ENCODE data around the gene TGFA.

Gene TGFA

DNA sequence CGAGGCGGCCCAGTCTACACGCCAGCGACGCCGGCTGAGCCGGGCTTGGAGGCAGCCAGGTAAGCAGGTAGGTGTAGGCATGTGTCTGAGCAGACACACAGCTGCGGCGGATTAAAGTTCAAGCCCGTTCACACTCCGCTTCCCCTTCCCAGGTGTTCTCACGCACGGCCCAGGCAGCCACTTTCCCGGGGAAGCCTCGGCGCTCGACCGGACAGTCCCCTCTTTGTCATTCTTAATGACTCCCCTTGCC, 367 bp downstream of the TGFA start:
- peak in 7 of 56 donors; percentile 31 to 64 (median 46) for DNase-seq

DNA sequence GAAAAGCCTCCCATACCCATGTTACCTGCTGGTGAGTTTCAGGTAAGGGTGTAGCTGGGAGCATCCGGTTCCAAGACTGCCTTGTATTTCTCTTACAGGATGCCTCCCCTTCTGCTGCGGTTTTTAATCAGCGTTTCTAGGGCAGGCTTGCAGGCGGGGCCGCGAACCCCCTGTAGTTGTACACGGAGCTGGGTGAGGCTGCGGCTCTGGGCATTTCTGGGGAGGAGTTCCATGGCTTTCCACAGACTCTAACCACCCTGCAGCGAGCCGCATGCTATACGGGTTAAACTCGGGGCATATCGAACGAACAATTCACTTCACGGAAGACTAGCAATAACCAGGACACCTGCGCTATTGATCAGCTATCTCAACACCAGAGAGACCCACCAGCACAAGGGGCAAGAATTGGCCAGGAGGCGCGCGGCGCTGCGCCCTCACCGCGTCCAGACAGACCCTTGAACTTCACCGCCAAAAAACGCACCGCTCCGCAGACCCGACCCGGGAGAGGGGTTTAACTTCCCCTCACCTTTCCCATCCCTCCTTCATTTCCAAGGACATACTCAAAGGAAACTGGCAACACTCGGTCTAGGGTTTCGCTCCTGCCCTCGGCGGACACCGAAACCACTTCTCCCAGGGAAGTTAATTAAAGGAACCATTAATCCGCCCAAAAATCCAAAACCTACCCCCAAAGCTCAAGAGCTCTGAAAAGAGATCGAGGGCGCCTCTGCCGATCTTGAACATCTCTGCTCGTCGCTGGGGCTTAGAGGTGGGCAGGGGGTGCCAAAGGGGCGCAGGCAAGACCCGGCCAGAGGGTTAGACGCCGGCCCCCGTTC, 909 bp downstream of the TGFA start:
- DNase-seq = peak in 2 of 56 donors; percentile 21 to 28

DNA sequence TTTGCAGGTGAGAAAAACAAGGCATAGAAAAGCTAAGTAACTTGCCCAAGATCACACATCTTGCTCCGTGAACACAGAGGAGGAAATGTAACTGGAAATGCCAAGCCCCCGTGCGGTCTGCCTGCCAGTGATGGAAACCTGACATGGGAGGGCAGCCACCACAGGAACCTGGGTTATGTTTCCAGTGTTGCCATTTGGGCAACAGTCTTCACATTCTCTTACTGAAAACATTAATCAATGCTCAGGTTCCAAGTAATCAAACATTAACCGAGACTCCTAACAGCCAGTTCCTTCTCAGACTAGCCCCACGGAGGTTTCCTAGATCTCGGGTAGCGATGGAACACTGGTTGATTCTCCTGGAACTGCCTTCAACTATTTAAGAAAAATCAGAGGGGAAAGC, 2.5 kb downstream of the TGFA start:
- DNase-seq = no peak

DNA sequence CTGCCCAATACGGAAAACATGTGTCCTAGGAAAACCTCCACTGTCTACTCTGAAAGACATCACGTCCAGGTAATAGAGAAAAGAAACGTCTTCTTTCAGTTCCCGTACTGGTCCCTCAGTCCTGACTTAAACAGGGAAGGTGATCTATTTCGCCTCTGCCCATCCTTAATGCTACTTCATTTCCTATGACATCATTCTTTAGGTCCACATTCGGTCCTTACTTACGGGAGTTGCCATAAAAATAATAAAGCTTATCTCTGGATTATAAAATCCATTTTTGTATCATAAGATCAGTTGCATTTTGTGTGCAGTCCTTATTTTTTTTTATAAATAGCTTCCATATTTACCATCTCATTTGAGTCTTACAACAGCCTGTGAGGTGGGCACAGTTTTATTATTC, 3.7 kb downstream of the TGFA start:
- DNase-seq = no peak

DNA sequence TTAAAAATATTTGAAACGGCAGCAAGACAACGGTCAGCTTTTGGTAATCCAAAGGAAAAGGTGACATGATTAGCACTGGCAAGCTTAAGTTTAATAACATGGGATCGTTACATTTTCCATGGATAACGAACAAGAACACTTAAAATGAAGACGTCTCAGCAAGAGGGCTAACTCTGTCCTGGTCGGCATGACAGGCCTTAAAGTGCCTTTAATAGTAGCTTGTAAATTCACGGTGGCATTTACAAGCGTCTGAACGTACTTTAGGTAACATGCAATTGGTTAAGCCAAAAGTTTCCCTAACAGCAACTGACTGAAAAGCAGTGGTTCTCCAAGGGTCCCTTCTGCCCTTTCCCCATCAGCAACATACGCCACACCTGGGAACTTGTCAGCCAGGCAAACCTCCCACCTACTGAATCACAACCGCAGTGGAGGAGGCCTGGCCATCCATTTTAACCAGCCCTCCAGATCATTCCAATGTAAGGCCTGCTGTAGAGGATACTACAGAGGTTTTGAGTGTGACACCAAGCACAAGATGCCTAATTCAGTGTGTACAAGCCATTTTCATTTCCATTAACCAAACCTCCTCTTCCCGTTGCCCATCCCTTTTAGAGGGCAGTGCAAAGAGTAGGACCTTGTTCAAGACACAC, 4.4 kb downstream of the TGFA start:
- no peak for DNase-seq

DNA sequence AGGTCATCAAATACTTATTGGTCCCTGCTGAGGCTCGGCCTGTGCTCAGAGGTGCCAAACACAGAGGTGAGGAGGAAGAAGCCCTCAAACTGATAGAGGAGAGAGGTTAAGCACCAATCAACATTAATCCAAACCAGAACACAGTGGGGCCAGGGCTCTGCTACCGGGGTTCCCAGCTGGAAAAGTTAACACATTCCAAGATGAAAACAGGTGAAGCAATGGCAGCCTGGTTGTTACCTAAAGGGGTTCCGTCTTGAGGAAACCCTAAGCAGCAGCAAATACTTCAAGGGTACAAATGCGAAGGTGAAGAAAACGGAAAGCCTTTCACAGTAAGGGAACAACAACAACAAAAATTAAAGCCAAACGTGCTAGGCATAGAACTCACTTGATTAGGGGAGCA, 5.4 kb downstream of the TGFA start:
- no peak for DNase-seq

DNA sequence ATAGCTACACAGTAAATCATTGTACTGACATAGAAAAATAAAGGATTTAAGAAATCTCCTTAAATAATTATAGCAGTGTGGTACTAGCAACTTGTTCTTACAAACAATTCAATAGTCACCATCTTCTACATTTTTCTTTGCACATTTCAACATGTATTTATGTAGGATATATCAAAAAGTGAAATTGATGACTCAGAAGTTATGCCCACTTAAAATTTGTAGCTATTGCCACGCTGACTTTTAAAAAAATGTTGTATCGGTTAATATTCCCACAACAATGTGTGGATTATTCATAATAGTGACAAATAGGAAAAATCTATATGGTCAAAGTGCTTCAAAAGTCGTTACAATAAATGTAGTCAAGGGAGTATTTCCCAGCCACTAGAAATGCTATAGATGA, 6.7 kb downstream of the TGFA start:
- no peak for DNase-seq

DNA sequence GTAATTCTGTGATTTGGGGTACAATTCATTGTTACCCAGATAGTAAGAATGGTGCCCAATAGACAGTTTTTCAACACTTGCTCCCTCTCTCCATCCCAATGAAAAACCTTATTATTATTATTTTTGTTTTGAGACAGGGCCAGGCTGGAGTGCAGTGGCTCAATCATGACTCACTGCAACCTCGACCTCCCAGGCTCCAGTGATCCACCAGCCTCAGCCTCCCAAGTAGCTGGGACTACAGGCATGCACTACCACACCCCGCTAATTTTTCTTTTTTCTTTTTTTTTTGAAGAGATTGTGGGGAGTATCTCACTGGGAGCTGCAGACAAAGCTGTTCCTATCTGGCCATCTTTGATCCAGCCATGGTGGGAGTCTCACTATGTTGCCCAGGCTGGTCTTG, 7.2 kb downstream of the TGFA start:
- DNase-seq = no peak

DNA sequence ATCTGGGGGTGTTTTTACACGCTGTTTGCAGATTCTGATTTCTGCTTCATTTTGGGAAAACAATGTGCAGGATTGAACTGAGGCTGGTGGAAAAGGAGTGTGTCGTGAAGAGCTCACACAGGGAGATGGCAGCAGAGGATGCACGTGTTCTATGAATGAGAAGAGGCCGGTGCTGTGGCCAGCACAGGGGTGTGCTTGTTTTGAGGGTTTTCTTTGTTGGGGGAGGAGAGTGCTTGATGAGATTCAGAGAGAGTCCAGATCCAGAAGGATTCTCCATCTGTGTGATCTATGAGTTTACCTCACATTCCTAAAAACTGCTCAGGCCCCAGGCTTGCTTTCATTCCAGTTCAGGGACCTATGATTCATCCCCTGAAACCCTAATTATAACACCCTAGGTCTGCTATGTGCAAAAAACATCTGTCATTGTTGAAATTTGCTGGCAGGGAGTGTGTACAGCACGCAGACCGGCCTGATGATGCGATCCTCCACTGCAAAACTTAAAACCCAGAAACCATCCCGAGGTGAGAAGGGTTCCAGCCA, 12.1 kb downstream of the TGFA start:
- DNase-seq = peak in 30 of 56 donors; percentile 13 to 72 (median 42)

DNA sequence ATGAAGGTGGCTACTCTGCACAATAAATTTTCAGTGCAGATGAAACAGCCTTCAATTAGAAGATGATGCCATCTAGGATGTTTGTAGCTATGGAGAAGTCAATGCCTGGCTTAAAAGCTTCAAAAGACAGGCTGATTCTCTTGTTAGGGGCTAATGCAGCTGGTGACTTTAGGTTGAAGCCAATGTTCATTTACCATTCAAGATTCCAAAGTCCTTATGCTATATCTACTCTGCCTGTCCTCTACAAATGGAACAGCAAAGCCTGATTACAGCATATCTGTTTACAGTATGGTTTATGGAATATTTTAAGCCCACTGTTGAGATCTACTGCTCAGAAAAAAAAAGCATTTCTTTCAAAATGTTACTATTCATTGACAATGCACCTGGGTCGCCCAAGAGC, 15.8 kb downstream of the TGFA start:
- DNase-seq = no peak

DNA sequence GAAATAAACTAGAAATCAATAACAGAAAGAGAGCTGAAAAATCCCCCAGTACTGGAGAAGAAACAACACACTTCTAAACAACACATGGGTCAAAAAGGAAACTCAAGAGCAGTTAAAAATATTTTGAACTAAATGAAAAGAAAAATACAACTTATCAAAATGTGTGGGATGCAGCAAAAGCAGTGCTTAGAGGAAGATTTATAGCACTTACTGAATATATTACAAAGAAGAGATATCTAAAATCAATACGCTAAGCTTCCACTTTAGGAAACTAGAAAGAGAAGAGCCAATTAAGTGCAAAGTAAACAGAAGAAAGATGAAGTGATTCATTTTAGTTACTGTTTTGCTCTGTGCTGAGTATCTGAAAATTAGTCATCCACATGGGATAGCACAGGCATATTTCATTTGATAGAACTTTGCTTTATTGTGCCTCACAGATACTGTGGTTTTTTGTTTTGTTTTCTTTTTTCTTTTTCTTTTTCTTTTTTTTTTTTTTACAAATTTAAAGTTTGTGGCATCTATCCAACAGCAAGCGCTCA, 17.0 kb downstream of the TGFA start:
- DNase-seq = no peak

DNA sequence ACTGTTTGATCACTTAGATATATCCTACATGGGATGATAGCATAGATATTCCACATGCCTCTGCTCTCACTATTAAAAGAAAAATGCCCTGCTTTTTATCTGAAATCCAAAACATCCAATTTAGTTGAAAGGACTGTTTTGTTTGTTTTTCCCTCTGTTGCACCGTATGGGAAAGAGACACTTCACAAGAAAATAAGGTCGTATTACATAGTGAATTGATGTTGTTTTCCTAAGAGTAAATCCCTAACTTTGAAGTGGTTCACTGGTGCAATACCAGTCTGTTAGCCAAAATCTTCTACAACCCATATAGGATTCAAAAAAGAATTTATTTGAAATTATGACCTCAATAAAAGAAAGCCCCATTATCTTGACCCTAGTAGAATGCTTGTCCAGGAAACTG, 18.1 kb downstream of the TGFA start:
- DNase-seq = no peak

DNA sequence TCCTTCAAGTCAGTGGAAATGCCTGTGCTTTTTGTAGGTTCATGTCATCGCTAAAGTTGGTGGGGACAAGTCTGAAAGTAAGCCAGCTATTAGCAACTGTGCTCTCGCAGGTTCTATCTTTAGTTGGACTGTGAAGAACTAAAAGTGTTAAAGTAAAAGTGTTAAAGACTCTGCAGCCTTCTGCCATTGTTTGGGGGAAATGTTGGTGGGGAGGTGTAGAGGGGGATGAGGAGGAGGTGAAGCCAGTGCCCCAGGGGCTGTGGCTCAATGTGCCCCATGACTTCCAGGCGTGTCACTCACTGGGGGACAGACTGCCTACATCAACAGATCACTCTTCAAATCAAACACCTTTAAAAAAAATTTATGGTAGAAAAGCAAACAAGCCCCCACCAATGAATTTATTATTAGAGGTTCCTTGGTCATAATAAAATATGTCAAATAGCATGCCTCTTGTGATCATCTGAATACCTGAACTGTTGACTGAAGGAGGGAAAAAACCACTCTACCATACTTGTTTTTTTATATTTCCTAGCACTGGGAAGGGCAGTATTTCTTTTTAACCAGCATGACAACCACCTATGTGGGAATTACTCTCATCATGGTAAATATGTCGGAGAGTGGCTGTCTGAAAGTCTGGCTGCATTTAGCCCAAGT, 19.3 kb downstream of the TGFA start:
- no peak for DNase-seq

DNA sequence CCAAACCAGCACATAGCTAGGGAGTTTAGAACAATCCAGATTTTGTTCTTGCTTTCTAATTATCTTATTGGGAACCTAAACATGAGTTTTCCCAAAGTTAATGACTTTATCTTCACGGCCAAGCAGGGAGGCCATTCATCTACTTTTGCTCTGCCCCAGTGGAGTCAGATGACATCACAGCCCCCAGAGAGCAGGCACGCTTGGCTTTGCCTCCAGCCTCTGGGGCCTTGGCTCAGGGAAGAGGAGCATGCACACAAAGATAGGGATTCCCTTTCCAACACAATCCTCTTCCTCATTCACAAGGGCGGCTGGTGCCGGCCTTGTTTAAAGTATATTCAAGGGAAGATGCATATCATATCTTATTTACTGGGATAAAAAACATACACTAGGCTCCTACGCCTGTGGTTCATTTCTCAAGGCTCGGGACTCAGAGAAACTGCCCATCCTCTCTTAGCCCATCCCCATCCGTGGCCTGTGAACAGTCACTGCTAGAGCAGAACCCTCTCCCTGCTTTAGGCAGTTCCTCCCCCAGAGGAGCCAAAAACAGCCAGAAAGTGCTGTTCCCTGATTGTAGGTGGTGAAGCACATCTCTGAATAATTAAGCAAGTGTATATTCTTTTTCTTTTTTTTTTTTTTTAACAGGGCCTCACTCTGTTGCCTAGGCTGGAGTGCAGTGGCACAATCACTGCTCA, 21.2 kb downstream of the TGFA start:
- no peak for DNase-seq

DNA sequence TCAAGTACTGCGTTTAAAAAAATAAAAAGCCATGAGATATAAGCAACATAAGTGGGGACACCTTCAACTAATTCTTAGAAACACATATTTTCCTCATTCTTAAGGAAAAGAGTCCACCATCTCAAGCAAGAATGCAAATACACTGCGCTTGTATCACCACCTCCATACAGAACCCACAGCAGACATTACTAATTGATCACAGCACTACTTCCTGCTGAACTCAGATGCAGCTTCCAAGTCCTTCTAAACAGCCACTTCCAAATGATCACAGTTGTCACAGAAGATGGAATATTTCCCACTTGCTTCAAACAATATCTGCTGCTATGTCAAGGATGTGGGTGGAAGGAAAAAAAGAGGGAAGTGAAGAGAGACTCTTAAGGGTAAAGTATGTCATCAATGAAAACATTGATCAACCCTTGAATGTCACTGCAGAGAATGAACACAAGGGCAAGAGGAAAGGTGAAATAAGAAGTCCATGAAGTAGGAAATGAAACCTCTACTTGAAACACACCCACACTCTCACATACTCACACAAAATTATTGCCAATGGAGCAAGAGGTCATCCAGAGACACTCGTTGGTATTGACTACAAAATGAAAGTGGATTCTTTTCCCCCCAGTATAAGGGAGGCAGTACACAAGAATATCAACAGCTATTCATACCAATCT, 22.1 kb downstream of the TGFA start:
- DNase-seq = no peak

DNA sequence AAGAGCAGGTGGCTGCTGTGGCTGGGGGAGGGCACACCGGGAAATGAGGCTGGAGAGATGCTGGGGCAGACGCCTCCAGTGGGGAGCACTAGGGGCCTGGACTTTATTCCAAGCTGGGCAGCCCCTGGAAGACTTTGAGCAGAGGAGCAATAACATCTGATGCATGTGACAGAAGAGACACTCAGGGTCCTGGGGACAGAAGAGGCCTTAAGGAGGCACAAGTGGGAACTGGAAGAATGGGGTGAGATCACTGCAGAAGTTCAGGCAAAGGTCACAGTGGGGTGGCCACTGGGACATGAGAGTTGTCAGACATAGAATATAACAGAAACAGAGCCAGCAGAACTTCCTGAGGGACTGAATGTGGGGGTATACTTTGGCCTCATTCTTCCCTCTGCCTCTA, 24.0 kb downstream of the TGFA start:
- DNase-seq = no peak

DNA sequence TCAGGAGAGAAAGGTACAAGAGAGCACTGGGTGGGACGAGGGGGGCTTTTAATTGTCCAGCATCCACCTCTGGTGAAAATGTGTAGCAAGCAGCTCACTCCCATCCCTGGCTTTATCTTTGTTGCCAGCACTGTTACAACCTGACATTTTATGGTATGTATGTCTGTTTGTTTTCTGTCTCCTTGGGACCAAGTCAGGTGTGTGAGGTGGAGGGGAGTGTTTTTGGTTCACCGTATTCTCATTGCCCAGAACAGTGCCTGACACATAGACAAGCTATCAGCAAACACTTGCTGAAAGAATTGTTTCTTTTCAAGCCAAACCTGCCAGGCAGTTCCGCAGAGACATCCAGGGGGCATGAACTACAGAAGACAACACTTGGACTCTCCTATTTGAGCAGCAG, 24.7 kb downstream of the TGFA start:
- no peak for DNase-seq

DNA sequence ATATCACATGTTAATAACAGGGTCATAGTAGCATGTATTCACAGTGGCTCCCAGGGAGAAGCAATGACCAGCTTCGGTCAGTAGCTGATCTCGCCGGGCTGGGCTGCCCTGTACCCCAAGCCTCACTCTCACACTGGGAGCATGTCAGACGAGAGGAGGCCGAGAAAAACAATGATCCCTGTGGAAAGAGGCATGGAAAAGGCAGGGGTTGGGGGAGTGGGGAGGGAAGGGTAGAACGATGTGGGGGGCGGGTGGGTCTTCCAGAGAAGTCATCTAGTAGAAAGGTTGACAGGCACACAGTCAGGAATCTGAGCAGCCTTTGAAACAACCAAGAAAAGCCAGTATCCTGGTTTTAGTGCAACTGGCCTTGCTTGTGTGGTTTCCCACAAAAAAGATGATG, 25.4 kb downstream of the TGFA start:
- no peak for DNase-seq

DNA sequence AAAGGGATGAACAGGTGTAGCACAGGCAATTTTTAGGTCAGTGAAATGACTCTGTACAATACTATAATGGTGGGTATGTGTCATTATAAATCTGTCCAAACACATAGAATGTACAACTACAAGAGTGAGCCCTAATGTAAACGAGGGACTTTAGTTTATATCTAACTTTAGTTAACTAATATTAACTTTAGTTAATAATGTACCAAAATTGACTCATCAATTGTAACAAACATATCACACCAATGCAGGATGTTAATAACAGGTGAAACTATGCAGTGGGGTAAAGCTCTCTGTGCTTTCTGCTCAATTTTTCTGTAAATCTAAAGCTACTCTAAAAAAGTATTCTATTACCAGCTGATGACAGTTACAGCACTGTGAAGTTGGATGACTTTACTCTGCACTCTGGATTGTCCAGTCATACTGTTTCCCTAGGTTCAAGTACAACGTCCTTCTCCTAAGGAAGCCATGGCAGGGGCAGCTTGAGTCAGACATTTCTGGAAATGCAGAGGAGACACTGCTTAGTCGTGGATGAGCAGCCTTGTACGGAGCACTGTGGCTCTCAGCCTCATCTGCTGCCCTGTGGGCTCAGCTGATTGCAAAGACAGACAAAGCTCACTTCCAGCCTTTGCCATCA, 26.1 kb downstream of the TGFA start:
- no peak for DNase-seq

DNA sequence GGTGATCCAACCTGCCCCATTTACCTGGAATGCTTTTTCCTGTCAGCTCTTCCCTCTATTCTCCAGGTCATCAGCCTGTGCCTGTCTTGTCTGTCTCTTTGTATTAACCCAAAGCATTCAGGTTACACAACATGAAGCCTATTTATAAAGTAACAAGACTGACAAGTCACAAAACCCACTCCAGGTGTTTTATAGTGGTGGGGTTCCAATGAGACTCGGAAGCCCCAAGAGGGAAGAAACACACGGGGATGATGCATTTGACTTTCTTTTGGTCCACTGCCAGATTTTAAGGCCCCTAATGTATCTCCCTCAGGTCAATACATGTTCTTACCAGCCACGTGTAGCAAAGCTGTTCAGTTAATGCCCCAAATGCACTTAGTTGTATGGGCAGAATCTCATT, 27.5 kb downstream of the TGFA start:
- DNase-seq = no peak

DNA sequence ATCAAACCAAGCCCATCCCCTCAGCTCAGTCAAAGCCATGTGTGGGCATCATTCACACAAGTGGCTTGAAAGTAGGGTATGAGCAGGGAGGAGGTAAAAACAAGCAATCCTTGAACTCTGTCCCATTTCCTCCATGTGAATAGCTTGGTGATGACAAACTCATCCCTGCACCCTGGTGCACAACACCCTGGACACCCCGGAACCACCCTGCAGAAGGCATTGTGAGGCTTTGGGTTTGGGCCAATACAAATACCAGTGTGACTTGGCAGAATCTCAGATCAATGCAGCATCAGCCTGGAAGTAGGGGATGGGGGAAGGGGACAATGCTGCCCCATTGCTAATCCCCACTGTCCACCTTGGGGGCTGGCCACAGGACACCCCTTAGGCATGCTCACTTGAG, 28.6 kb downstream of the TGFA start:
- no peak for DNase-seq

Data from amygdala (tissue), 56 donors.